Fibroblast of lung (primary cell): Measurements from ENCODE around the gene KCNMA1. TPM values are rescaled to one million over a fixed set of nuclear protein-coding genes. Genes with fewer than 3 reads are reported as not detected.

Source experiments
- DNase-seq, 2 donors: peaks; one replicate each; pipeline versions ENCODE4 v3.0.0 to v3.0.0-alpha.2; 2010; ENCODE audit warnings: low read depth in 2 of 2
- H2AFZ ChIP-seq: 2 replicates; pipeline ENCODE4 v1.5.1; 2012; ENCODE audit warnings: low read length, control low read depth, inconsistent platforms
- H3K27ac ChIP-seq: 2 replicates; pipeline ENCODE4 v1.5.1; 2011; ENCODE audit warnings: low read length, control low read depth; ENCODE audit not compliant: insufficient read depth
- H3K27me3 ChIP-seq: 2 replicates; pipeline ENCODE4 v1.5.1; 2011; ENCODE audit warnings: mild to moderate bottlenecking, low read length; ENCODE audit not compliant: control insufficient read depth, insufficient read depth
- H3K36me3 ChIP-seq: 2 replicates; pipeline ENCODE4 v1.5.1; 2011; ENCODE audit warnings: low read length; ENCODE audit not compliant: control insufficient read depth, insufficient read depth
- H3K4me1 ChIP-seq: 2 replicates; pipeline ENCODE4 v1.5.1; 2011; ENCODE audit warnings: low read length; ENCODE audit not compliant: control insufficient read depth, insufficient read depth; ENCODE audit errors: extremely low read depth
- H3K4me2 ChIP-seq: 2 replicates; pipeline ENCODE4 v1.5.1; 2011; ENCODE audit warnings: low read length, control low read depth; ENCODE audit not compliant: insufficient read depth; ENCODE audit errors: extremely low read depth
- H3K4me3 ChIP-seq, 4 experiments: fragments of 200-600 bp in 1 of 4; sonication (generic) in 1 of 4; replicated peaks in 1 of 4; 2 replicates each; pipeline ENCODE4 v1.5.1; 2011 to 2016; ENCODE audit warnings: low read length in 4 of 4, low read depth in 3 of 4, mild to moderate bottlenecking in 3 of 4, control low read depth in 2 of 4, inconsistent platforms in 1 of 4, mixed read lengths in 1 of 4; ENCODE audit not compliant: insufficient read depth in 1 of 4; ENCODE audit errors: control extremely low read depth in 1 of 4
- H3K79me2 ChIP-seq: 2 replicates; pipeline ENCODE4 v1.5.1; 2012; ENCODE audit warnings: mild to moderate bottlenecking, low read length, inconsistent platforms; ENCODE audit not compliant: control insufficient read depth, insufficient read depth
- H3K9ac ChIP-seq: 2 replicates; pipeline ENCODE4 v1.5.1; 2011; ENCODE audit warnings: mild to moderate bottlenecking, low read length, control low read depth; ENCODE audit not compliant: insufficient read depth
- H3K9me3 ChIP-seq: 2 replicates; pipeline ENCODE4 v1.5.1; 2012; ENCODE audit warnings: low read depth, low read length; ENCODE audit not compliant: control insufficient read depth, insufficient read depth
- H4K20me1 ChIP-seq: 2 replicates; pipeline ENCODE4 v1.5.1; 2011; ENCODE audit warnings: low read length; ENCODE audit not compliant: control insufficient read depth, insufficient read depth; ENCODE audit errors: extremely low read depth
- CTCF ChIP-seq, 2 donors: IDR thresholded peaks in 1 of 2; conservative IDR thresholded peaks in 1 of 2; 1 replicate in 1 of 2; 2 replicates in 1 of 2; pipeline ENCODE4 v1.5.1; 2011 to 2012; ENCODE audit warnings: low read length in 2 of 2, control low read depth in 1 of 2, inconsistent platforms in 1 of 2, low read depth in 1 of 2, mild to moderate bottlenecking in 1 of 2
- EZH2 ChIP-seq: IDR thresholded peaks from 2 replicates; pipeline ENCODE4 v1.5.1; 2012; ENCODE audit warnings: low read length, control low read depth, mild to moderate bottlenecking; ENCODE audit errors: missing control alignments
- polyA plus RNA-seq, 2 donors: library from polyadenylated mRNA; depleted of rRNA in 1 of 2; stranded (reverse) in 1 of 2; unstranded in 1 of 2; fragments of >200 nt; gene quantifications; 2 replicates each; pipeline ENCODE4 v1.2.1, GENCODE V29; 2011 to 2012; ENCODE audit warnings: missing spikeins in 1 of 2
- total RNA-seq: library from RNA; depleted of rRNA; stranded (reverse); fragments of >200 nt; gene quantifications from 2 replicates; pipeline ENCODE4 v1.2.1, GENCODE V29; 2014

The KCNMA1 gene
- total and polyA plus RNA-seq, 2 donors (not counting 1 experiment from before 2014, with no cell fraction given): 31.0 to 138 TPM

GRCh38 chr10:77541944-77542343 lies 95.7 kb downstream of the KCNMA1 start:
- H3K9ac ChIP-seq: no peak overlapping the region
- no peak for TF ChIP-seq EZH2
- TF ChIP-seq CTCF (conservative IDR thresholded peaks at IDR 0.05 in 1 of 2, IDR thresholded peaks at IDR 0.05 in 1 of 2; ENCODE audit: low read depth in 1 of 2, low read length in 2 of 2): no peak
- H3K4me2 ChIP-seq: no peak overlapping the region
- H3K27ac ChIP-seq: no peak overlapping the region
- H2AFZ ChIP-seq: no peak overlapping the region
- no peaks in the 10 kb centered on the region for H3K79me2 ChIP-seq
- H3K27me3 ChIP-seq: no peaks in the 10 kb centered on the region
- no peaks in the 10 kb centered on the region for H3K9me3 ChIP-seq
- H4K20me1 ChIP-seq: no peaks in the 10 kb centered on the region
- no peak overlapping the region for H3K4me3 ChIP-seq
- DNase-seq: no peak
- no peaks in the 10 kb centered on the region for H3K36me3 ChIP-seq
- H3K4me1 ChIP-seq: peaks cover 9% of the 10 kb centered on the region

- TF ChIP-seq EZH2 (no peak), CTCF (conservative IDR thresholded peaks at IDR 0.05 in 1 of 2, IDR thresholded peaks at IDR 0.05 in 1 of 2; ENCODE audit: low read depth in 1 of 2, low read length in 2 of 2) (no peak)
- Histone ChIP-seq H3K4me1 (peaks cover 9% of the 10 kb centered on the region), H3K4me3 (no peak overlapping the region), H3K9me3 (no peaks in the 10 kb centered on the region), H3K4me2 (no peak overlapping the region), H3K9ac (no peak overlapping the region), H3K36me3 (no peaks in the 10 kb centered on the region), H4K20me1 (no peaks in the 10 kb centered on the region), H3K27ac (no peak overlapping the region), H3K79me2 (no peaks in the 10 kb centered on the region), H3K27me3 (no peaks in the 10 kb centered on the region), H2AFZ (no peak overlapping the region)
- DNase-seq: no peak
Observed at GRCh38 chr10:77541247-77541646, 96.4 kb downstream of the KCNMA1 start.

GRCh38 chr10:77539147-77539935 lies 98.3 kb downstream of the KCNMA1 start:
- Histone ChIP-seq H3K9me3 (no peaks in the 10 kb centered on the region), H3K9ac (no peak overlapping the region), H3K4me3 (no peak overlapping the region), H3K27me3 (no peaks in the 10 kb centered on the region), H3K4me1 (peaks cover 9% of the 10 kb centered on the region), H3K79me2 (no peaks in the 10 kb centered on the region), H2AFZ (no peak overlapping the region), H4K20me1 (no peaks in the 10 kb centered on the region), H3K27ac (no peak overlapping the region), H3K4me2 (no peak overlapping the region), H3K36me3 (no peaks in the 10 kb centered on the region)
- TF ChIP-seq CTCF (conservative IDR thresholded peaks at IDR 0.05 in 1 of 2, IDR thresholded peaks at IDR 0.05 in 1 of 2; ENCODE audit: low read depth in 1 of 2, low read length in 2 of 2): no peak
- TF ChIP-seq EZH2: no peak
- no peak for DNase-seq
